GM12891 (cell line): Measurements from ENCODE around the gene CTDSP2.

Experiments used
- POLR2A ChIP-seq: IDR thresholded peaks from 2 replicates; pipeline ENCODE4 v1.6.1; 2011; ENCODE audit warnings: low read depth, low read length, control low read depth
- POLR2AphosphoS5 ChIP-seq: IDR thresholded peaks from 2 replicates; pipeline ENCODE4 v1.6.1; 2011; ENCODE audit warnings: low read depth, low read length, control low read depth
- SPI1 ChIP-seq: IDR thresholded peaks from 2 replicates; pipeline ENCODE4 v1.6.1; 2011; ENCODE audit warnings: low read depth, low read length, control low read depth
- TAF1 ChIP-seq: IDR thresholded peaks from 2 replicates; pipeline ENCODE4 v1.6.1; 2011; ENCODE audit warnings: low read depth, low read length, control low read depth

DNA sequence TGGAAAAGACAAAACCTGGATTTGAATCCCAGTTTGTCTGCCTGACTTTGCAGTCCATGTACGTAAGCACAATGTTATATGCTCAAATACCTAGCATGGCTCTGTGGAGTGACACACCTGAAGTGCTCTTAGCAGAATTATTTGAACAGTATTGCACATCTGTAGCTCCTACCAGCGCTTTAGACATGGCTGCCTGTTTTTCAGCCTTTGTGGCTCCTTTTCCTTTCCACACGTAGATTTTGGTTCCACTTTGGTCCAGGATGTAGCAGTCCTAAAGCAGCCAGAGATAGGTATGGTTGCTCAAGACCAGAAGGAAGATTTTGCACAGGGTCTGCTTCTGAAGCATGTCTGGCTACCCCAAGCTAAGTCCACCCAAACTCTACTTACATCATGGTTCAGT lies 37.1 kb downstream of the CTDSP2 start:
- TF ChIP-seq POLR2A (no peak), POLR2AphosphoS5 (no peak), SPI1 (no peak), TAF1 (no peak)
